K562 (cell line): Measurements from ENCODE around the gene TMEM164.

Experiments
- CCAR2 ChIP-seq: fragments of 200-400 bp; formaldehyde crosslinking; IDR thresholded peaks from 2 replicates; pipeline ENCODE4 v1.6.1; 2017; ENCODE audit warnings: mild to moderate bottlenecking, low read depth, low read length
- ETS1 ChIP-seq: conservative IDR thresholded peaks from 2 replicates; pipeline ENCODE4 v1.6.1; 2011; ENCODE audit warnings: low read depth, mild to moderate bottlenecking, low read length; ENCODE audit not compliant: control insufficient read depth
- HDAC2 ChIP-seq: fragments of 450-650 bp; IDR thresholded peaks from 2 replicates; pipeline ENCODE4 v1.6.1; 2016; ENCODE audit warnings: mild to moderate bottlenecking
- KDM5B ChIP-seq: fragments of 200-600 bp; sonication (generic); IDR thresholded peaks from 2 replicates; pipeline ENCODE4 v1.6.1; 2012; ENCODE audit warnings: low read depth, mild to moderate bottlenecking, moderate library complexity, low read length, control low read depth, inconsistent platforms; ENCODE audit not compliant: insufficient replicate concordance
- NR2C1 ChIP-seq, 2 experiments: fragments of 450-650 bp; IDR thresholded peaks; 2 replicates each; pipeline ENCODE4 v1.6.1; 2017; ENCODE audit warnings: mild to moderate bottlenecking in 2 of 2, antibody characterized with exemption in 1 of 2, inconsistent platforms in 1 of 2, missing compliant biosample characterization in 1 of 2, missing genetic modification characterization in 1 of 2
- TGIF2 ChIP-seq: sonication (generic); formaldehyde crosslinking; IDR thresholded peaks from 2 replicates; pipeline ENCODE4 v1.8.1; 2022; ENCODE audit warnings: mild to moderate bottlenecking, missing genetic modification reagents, moderate library complexity
- ZNF282 ChIP-seq: sonication (generic); formaldehyde crosslinking; IDR thresholded peaks from 2 replicates; pipeline ENCODE4 v1.8.1; 2023; ENCODE audit warnings: missing genetic modification reagents
- ZNF639 ChIP-seq, 2 experiments: fragments of 200-800 bp in 1 of 2; sonication (Bioruptor generic) in 1 of 2; sonication (generic) in 1 of 2; formaldehyde crosslinking in 1 of 2; IDR thresholded peaks in 1 of 2; conservative IDR thresholded peaks in 1 of 2; 2 replicates each; pipeline versions ENCODE4 v1.5.0 to v1.6.1; 2016 to 2020; ENCODE audit warnings: missing compliant biosample characterization in 1 of 2, missing genetic modification characterization in 1 of 2, missing genetic modification reagents in 1 of 2
- ZNF785 ChIP-seq: fragments of 250-450 bp; sonication (Bioruptor Pico); IDR thresholded peaks from 2 replicates; pipeline ENCODE4 v1.4.0; 2020; ENCODE audit warnings: mild to moderate bottlenecking
- TF ChIP-seq, protein P1 (sequence below): fragments of 150-350 bp; IDR thresholded peaks from 2 replicates; pipeline ENCODE4 v1.6.1; 2014; ENCODE audit warnings: low read depth, mild to moderate bottlenecking, low read length, borderline replicate concordance

GRCh38 chrX:110213183-110213582 lies 210.3 kb downstream of the TMEM164 start:
- no peak for TF ChIP-seq ZNF785
- no peak for TF ChIP-seq ZNF282 (CRISPR knock-in tag)
- no peak for TF ChIP-seq KDM5B
- TF ChIP-seq ZNF639 (CRISPR knock-in tag; conservative IDR thresholded peaks at IDR 0.05 in 1 of 2, IDR thresholded peaks at IDR 0.05 in 1 of 2), result no peak
- no peak for TF ChIP-seq ETS1
- no peak for TF ChIP-seq HDAC2
- TF ChIP-seq, protein P1, sequence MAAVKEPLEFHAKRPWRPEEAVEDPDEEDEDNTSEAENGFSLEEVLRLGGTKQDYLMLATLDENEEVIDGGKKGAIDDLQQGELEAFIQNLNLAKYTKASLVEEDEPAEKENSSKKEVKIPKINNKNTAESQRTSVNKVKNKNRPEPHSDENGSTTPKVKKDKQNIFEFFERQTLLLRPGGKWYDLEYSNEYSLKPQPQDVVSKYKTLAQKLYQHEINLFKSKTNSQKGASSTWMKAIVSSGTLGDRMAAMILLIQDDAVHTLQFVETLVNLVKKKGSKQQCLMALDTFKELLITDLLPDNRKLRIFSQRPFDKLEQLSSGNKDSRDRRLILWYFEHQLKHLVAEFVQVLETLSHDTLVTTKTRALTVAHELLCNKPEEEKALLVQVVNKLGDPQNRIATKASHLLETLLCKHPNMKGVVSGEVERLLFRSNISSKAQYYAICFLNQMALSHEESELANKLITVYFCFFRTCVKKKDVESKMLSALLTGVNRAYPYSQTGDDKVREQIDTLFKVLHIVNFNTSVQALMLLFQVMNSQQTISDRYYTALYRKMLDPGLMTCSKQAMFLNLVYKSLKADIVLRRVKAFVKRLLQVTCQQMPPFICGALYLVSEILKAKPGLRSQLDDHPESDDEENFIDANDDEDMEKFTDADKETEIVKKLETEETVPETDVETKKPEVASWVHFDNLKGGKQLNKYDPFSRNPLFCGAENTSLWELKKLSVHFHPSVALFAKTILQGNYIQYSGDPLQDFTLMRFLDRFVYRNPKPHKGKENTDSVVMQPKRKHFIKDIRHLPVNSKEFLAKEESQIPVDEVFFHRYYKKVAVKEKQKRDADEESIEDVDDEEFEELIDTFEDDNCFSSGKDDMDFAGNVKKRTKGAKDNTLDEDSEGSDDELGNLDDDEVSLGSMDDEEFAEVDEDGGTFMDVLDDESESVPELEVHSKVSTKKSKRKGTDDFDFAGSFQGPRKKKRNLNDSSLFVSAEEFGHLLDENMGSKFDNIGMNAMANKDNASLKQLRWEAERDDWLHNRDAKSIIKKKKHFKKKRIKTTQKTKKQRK, result no peak
- no peak for TF ChIP-seq CCAR2
- no peak for TF ChIP-seq TGIF2 (CRISPR knock-in tag)
- TF ChIP-seq NR2C1 (IDR thresholded peaks at IDR 0.05), result no peak
- TF ChIP-seq NR2C1 (tag; IDR thresholded peaks at IDR 0.05), result no peak
